ENCODE results near the gene TAB2. TPM values are rescaled to one million over a fixed set of nuclear protein-coding genes. Genes with fewer than 3 reads are reported as not detected.

The TAB2 gene
- total RNA-seq, 4 donors from 2014 or later, result 80.2 to 98.8 (median 91.2) TPM

DNA sequence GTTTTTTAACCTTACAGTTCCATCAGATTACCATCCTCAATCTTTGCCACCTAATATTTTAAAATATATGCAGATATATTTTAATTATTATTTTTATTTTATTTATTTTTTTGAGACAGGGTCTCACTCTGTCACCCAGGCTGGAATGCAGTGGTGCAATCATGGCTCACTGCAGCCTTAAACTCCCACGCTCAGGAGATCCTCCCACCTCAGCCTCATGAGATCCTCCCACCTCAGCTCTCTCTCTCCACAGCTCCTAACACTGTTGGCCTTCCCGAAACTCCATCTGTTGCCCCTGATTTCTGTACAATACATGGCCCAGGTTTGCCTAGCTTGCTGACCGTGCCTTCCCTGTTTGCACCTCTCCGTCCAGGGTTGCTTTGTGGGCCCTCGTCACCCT lies 4.4 kb upstream of the TAB2 start:
- no peak for DNase-seq (ENCODE audit: extremely low spot score)
- H3K36me3 ChIP-seq, result no peaks in the 10 kb centered on the region
- H3K27ac ChIP-seq (replicated peaks in 1 of 4), result no peak overlapping the region
- no peak for TF ChIP-seq POLR2AphosphoS5 (IDR thresholded peaks at IDR 0.05)
- TF ChIP-seq, protein P1, sequence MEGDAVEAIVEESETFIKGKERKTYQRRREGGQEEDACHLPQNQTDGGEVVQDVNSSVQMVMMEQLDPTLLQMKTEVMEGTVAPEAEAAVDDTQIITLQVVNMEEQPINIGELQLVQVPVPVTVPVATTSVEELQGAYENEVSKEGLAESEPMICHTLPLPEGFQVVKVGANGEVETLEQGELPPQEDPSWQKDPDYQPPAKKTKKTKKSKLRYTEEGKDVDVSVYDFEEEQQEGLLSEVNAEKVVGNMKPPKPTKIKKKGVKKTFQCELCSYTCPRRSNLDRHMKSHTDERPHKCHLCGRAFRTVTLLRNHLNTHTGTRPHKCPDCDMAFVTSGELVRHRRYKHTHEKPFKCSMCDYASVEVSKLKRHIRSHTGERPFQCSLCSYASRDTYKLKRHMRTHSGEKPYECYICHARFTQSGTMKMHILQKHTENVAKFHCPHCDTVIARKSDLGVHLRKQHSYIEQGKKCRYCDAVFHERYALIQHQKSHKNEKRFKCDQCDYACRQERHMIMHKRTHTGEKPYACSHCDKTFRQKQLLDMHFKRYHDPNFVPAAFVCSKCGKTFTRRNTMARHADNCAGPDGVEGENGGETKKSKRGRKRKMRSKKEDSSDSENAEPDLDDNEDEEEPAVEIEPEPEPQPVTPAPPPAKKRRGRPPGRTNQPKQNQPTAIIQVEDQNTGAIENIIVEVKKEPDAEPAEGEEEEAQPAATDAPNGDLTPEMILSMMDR (IDR thresholded peaks at IDR 0.05), result no peak
- TF ChIP-seq POLR2A (IDR thresholded peaks at IDR 0.05; ENCODE audit: low read depth), result no peak
- TF ChIP-seq EP300 (IDR thresholded peaks at IDR 0.05), result no peak
- intact Hi-C loops (cut with DNase I), result loop anchor here (10.0 kb wide), 1 partner anchor 228 kb away; no protein-coding TSS in a partner anchor
- no peaks in the 10 kb centered on the region for H3K27me3 ChIP-seq
- no peaks in the 10 kb centered on the region for H3K9me3 ChIP-seq
- H3K4me3 ChIP-seq, result no peak overlapping the region
- WGBS, result 88% methylated on average over 5 of the region's 5 CpGs
- peaks cover 3 to 8% (median 6%) of the 10 kb centered on the region in 4 donors for H3K4me1 ChIP-seq

DNA sequence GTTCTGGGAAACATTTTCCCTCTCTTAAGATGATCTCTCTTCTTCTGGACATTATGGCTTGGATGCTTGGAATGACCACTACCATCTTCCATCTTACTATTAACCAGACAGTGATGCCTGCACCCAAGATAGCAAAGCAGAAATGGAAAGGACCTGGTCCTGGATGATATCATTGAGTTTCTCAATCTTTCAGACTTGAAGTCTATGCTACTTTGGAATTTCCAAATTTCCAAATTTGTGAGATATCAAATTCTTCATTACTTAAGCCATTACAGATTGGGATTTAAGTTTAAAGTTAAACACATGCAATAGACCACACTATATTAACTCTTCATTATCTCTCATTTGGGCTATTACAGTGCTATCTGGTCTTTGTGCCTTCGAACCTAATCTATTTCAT lies 3.7 kb upstream of the TAB2 start:
- intact Hi-C loops (cut with DNase I), result loop anchor here (10.0 kb wide), 1 partner anchor 229 kb away; no protein-coding TSS in a partner anchor
- Histone ChIP-seq H3K9me3 (no peaks in the 10 kb centered on the region), H3K27me3 (no peaks in the 10 kb centered on the region), H3K4me3 (no peak overlapping the region), H3K36me3 (no peaks in the 10 kb centered on the region), H3K27ac (replicated peaks in 1 of 4) (no peak overlapping the region), H3K4me1 (peaks cover 5 to 8% (median 6%) of the 10 kb centered on the region in 4 donors)
- 96% methylated on average over 1 of the region's 1 CpG for WGBS
- TF ChIP-seq, protein P1 (IDR thresholded peaks at IDR 0.05), result no peak
- TF ChIP-seq POLR2A (IDR thresholded peaks at IDR 0.05; ENCODE audit: low read depth) (no peak), POLR2AphosphoS5 (IDR thresholded peaks at IDR 0.05) (no peak), EP300 (IDR thresholded peaks at IDR 0.05) (no peak)
- no peak for DNase-seq (ENCODE audit: extremely low spot score)

DNA sequence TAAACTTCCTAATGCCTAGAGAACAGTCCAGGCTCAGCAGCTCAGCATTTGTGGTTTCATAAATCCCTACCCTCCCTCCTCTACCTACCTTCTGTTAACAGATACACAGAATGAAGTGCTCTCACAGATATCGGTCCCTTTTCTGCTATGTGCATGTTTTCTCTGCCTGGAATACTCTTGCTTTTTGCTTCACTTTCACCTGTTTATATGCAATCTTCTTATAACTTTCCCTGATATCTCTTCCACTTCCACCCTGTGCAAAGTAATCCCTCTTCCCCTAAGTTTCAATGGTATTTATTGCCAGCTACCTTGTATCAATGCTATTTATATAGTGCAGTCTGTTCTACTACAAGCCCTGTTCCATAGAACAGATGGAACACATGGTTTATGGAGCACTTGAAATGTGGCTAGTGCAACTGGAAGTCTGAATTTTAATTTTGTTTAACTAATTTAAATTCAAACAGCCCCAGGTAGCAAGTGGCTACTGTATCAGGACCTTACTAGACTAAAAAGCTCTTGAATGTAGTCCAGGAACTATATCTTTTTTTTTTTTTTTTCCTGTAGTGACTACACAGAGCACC lies 3.1 kb upstream of the TAB2 start:
- H3K27ac ChIP-seq (replicated peaks in 1 of 4), result no peak overlapping the region
- H3K36me3 ChIP-seq, result no peaks in the 10 kb centered on the region
- DNase-seq (ENCODE audit: extremely low spot score), result no peak
- intact Hi-C loops (cut with DNase I), result loop anchor here (10.0 kb wide), 1 partner anchor 230 kb away; no protein-coding TSS in a partner anchor
- TF ChIP-seq EP300 (IDR thresholded peaks at IDR 0.05) (no peak), POLR2A (IDR thresholded peaks at IDR 0.05; ENCODE audit: low read depth) (no peak), POLR2AphosphoS5 (IDR thresholded peaks at IDR 0.05) (no peak)
- TF ChIP-seq, protein P1 (IDR thresholded peaks at IDR 0.05), result no peak
- H3K27me3 ChIP-seq, result no peaks in the 10 kb centered on the region
- no peak overlapping the region for H3K4me3 ChIP-seq
- WGBS, result 94% methylated on average over 1 of the region's 1 CpG
- no peaks in the 10 kb centered on the region for H3K9me3 ChIP-seq
- H3K4me1 ChIP-seq, result peaks cover 8 to 13% (median 11%) of the 10 kb centered on the region in 4 donors

DNA sequence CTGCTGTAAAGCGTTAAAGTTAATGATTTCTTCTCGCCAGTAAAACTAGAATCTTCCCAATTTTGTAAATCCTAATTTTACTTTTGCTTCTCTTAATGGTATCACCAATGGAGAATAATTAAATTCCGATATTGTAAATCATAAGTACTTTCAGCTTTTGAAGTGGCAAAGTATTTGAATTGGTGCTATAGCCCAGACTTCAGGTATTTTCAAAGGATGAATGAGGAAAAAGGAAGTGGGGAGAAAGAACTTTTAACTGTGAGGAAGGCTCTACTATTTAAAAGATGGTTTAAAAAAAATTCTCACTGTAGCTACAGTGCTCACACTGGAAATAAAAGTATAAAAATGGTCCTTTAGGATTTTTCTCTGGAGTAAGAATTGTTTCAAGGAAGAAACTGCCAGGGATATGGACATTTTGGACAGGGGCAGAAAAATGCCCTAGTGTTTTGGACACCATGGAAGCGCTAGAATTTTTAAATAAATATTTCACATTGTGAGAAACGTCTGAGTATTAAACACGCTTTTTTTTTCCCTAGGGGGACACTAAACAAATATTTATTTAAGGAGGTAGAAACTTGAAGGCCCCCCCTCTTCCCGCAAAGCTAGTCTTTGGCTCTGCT lies 1.3 kb upstream of the TAB2 start:
- 38% methylated on average over 7 of the region's 7 CpGs for WGBS
- intact Hi-C loops (cut with DNase I), result loop anchor here (10.0 kb wide), 1 partner anchor 231 kb away; no protein-coding TSS in a partner anchor
- TF ChIP-seq EP300 (IDR thresholded peaks at IDR 0.05) (no peak), POLR2A (IDR thresholded peaks at IDR 0.05; ENCODE audit: low read depth) (no peak), POLR2AphosphoS5 (IDR thresholded peaks at IDR 0.05) (no peak)
- TF ChIP-seq, protein P1 (IDR thresholded peaks at IDR 0.05), result no peak
- Histone ChIP-seq H3K4me3 (peak overlapping the region; percentile 94 to 96 (median 95)), H3K36me3 (no peaks in the 10 kb centered on the region), H3K27me3 (no peaks in the 10 kb centered on the region), H3K9me3 (no peaks in the 10 kb centered on the region), H3K4me1 (peaks cover 20 to 31% (median 28%) of the 10 kb centered on the region in 4 donors), H3K27ac (replicated peaks in 1 of 4) (peak overlapping the region; percentile 97 to 99 (median 98))
- no peak for DNase-seq (ENCODE audit: extremely low spot score)

Measured in esophagus muscularis mucosa (tissue), 4 donors.